ENCODE measurements around the gene DNAH9. TPM values are rescaled to one million over a fixed set of nuclear protein-coding genes. Genes with fewer than 3 reads are reported as not detected.

DNAH9 gene
- total and polyA plus RNA-seq, 2 donors from 2014 or later: 3.7 to 6.9 TPM

- no peak overlapping the region for H3K4me3 ChIP-seq (ENCODE audit: low read length in 3 of 3)
- no peak for TF ChIP-seq CTCF (IDR thresholded peaks at IDR 0.05; ENCODE audit: borderline replicate concordance, extremely low read depth, insufficient read depth)
- H3K27me3 ChIP-seq (ENCODE audit: control insufficient read depth, insufficient read depth, low read length): no peaks in the 10 kb centered on the region
- no peak for FAIRE-seq
- H3K9me3 ChIP-seq (ENCODE audit: control insufficient read depth in 2 of 3, insufficient read depth in 1 of 3, low read length in 3 of 3): no peaks in the 10 kb centered on the region
- DNase-seq: no peak
- intact Hi-C loops (cut with DNase I): no loop called here
- no peak overlapping the region for H3K27ac ChIP-seq (ENCODE audit: low read depth in 2 of 2, low read length in 2 of 2)
- H3K4me1 ChIP-seq (ENCODE audit: control insufficient read depth in 2 of 3, insufficient read depth in 2 of 3, low read depth in 1 of 3, low read length in 3 of 3): no peaks in the 10 kb centered on the region
- H3K9ac ChIP-seq (ENCODE audit: low read length in 3 of 3): no peak overlapping the region
- H3K36me3 ChIP-seq (ENCODE audit: control insufficient read depth in 2 of 3, insufficient read depth in 3 of 3, low read length in 3 of 3): no peaks in the 10 kb centered on the region
Measured at GRCh38 chr17:11803231-11803969, 205.1 kb downstream of the DNAH9 start.

- Histone ChIP-seq H3K27ac (ENCODE audit: low read depth in 2 of 2, low read length in 2 of 2) (no peak overlapping the region), H3K9ac (ENCODE audit: low read length in 3 of 3) (no peak overlapping the region), H3K27me3 (ENCODE audit: control insufficient read depth, insufficient read depth, low read length) (no peaks in the 10 kb centered on the region), H3K9me3 (ENCODE audit: control insufficient read depth in 2 of 3, insufficient read depth in 1 of 3, low read length in 3 of 3) (no peaks in the 10 kb centered on the region), H3K4me1 (ENCODE audit: control insufficient read depth in 2 of 3, insufficient read depth in 2 of 3, low read depth in 1 of 3, low read length in 3 of 3) (no peaks in the 10 kb centered on the region), H3K4me3 (ENCODE audit: low read length in 3 of 3) (no peak overlapping the region), H3K36me3 (ENCODE audit: control insufficient read depth in 2 of 3, insufficient read depth in 3 of 3, low read length in 3 of 3) (no peaks in the 10 kb centered on the region)
- TF ChIP-seq CTCF (IDR thresholded peaks at IDR 0.05; ENCODE audit: borderline replicate concordance, extremely low read depth, insufficient read depth): no peak
- DNase-seq (no peak), FAIRE-seq (no peak)
- intact Hi-C loops (cut with DNase I): no loop called here
Measured at GRCh38 chr17:11805138-11805537, 206.9 kb downstream of the DNAH9 start.

- H3K27me3 ChIP-seq (ENCODE audit: control insufficient read depth, insufficient read depth, low read length): no peaks in the 10 kb centered on the region
- no peak for DNase-seq
- no peaks in the 10 kb centered on the region for H3K36me3 ChIP-seq (ENCODE audit: control insufficient read depth in 2 of 3, insufficient read depth in 3 of 3, low read length in 3 of 3)
- no peak overlapping the region for H3K4me3 ChIP-seq (ENCODE audit: low read length in 3 of 3)
- H3K27ac ChIP-seq (ENCODE audit: low read depth in 2 of 2, low read length in 2 of 2): no peak overlapping the region
- TF ChIP-seq CTCF (IDR thresholded peaks at IDR 0.05; ENCODE audit: borderline replicate concordance, extremely low read depth, insufficient read depth): no peak
- H3K9ac ChIP-seq (ENCODE audit: low read length in 3 of 3): no peak overlapping the region
- H3K9me3 ChIP-seq (ENCODE audit: control insufficient read depth in 2 of 3, insufficient read depth in 1 of 3, low read length in 3 of 3): no peaks in the 10 kb centered on the region
- H3K4me1 ChIP-seq (ENCODE audit: control insufficient read depth in 2 of 3, insufficient read depth in 2 of 3, low read depth in 1 of 3, low read length in 3 of 3): no peaks in the 10 kb centered on the region
- intact Hi-C loops (cut with DNase I): no loop called here
- FAIRE-seq: no peak
Measured at GRCh38 chr17:11805952-11806351, 207.7 kb downstream of the DNAH9 start.

- Histone ChIP-seq H3K27me3 (ENCODE audit: control insufficient read depth, insufficient read depth, low read length) (no peaks in the 10 kb centered on the region), H3K36me3 (ENCODE audit: control insufficient read depth in 2 of 3, insufficient read depth in 3 of 3, low read length in 3 of 3) (no peaks in the 10 kb centered on the region), H3K9ac (ENCODE audit: low read length in 3 of 3) (no peak overlapping the region), H3K4me3 (ENCODE audit: low read length in 3 of 3) (no peak overlapping the region), H3K9me3 (ENCODE audit: control insufficient read depth in 2 of 3, insufficient read depth in 1 of 3, low read length in 3 of 3) (no peaks in the 10 kb centered on the region), H3K4me1 (ENCODE audit: control insufficient read depth in 2 of 3, insufficient read depth in 2 of 3, low read depth in 1 of 3, low read length in 3 of 3) (no peaks in the 10 kb centered on the region), H3K27ac (ENCODE audit: low read depth in 2 of 2, low read length in 2 of 2) (no peak overlapping the region)
- DNase-seq (no peak), FAIRE-seq (no peak)
- TF ChIP-seq CTCF (IDR thresholded peaks at IDR 0.05; ENCODE audit: borderline replicate concordance, extremely low read depth, insufficient read depth): no peak
- intact Hi-C loops (cut with DNase I): no loop called here
Measured at GRCh38 chr17:11807606-11808005, 209.3 kb downstream of the DNAH9 start.
